ENCODE measurements around the gene FAM184A. TPM values are rescaled to one million over a fixed set of nuclear protein-coding genes. Genes with fewer than 3 reads are reported as not detected.

The FAM184A gene
- total and polyA plus RNA-seq, 2 experiments from 2014 or later: 4.8 to 13.7 TPM

DNA sequence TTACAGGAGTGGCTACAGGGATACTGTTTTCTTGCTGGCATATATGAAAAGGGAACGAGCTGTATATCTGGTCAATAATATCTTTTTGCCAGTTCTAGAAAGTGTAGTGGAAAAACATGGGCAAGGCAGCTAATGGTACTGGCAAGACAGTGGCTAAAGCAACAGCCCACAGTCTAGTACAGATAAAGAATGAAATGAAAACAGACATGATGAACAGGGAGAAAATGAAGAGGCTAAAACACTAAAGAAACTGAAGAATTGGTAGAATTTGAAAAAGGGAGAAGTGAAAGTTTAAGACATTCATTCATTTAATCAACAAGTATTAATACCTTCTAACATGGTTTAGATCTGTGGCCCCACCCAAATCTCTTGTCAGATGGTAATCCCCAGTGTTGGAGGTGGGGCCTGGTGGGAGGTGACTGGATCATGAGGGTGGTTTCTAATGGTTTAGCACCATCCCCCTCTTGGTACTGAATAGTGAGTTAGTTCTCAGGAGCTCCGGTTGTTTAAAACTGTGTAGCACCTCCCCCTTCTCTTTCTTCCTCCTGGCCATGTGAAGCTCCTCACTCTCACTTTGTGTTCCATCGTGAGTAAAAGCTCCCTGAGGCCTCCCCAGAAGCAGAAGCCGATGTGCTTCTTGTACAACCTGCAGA, 18.1 kb downstream of the FAM184A start:
- TF ChIP-seq, protein P1, sequence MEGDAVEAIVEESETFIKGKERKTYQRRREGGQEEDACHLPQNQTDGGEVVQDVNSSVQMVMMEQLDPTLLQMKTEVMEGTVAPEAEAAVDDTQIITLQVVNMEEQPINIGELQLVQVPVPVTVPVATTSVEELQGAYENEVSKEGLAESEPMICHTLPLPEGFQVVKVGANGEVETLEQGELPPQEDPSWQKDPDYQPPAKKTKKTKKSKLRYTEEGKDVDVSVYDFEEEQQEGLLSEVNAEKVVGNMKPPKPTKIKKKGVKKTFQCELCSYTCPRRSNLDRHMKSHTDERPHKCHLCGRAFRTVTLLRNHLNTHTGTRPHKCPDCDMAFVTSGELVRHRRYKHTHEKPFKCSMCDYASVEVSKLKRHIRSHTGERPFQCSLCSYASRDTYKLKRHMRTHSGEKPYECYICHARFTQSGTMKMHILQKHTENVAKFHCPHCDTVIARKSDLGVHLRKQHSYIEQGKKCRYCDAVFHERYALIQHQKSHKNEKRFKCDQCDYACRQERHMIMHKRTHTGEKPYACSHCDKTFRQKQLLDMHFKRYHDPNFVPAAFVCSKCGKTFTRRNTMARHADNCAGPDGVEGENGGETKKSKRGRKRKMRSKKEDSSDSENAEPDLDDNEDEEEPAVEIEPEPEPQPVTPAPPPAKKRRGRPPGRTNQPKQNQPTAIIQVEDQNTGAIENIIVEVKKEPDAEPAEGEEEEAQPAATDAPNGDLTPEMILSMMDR (IDR thresholded peaks at IDR 0.05; ENCODE audit: low read depth, low read length): no peak
- Histone ChIP-seq H3K27ac (no peak overlapping the region), H3K36me3 (no peaks in the 10 kb centered on the region), H3K27me3 (no peaks in the 10 kb centered on the region), H3K4me3 (no peak overlapping the region), H3K9me3 (ENCODE audit: low read depth) (no peaks in the 10 kb centered on the region), H3K4me1 (ENCODE audit: low read depth) (no peaks in the 10 kb centered on the region)
- no peak for DNase-seq (ENCODE audit: low read depth in 1 of 2, low spot score in 1 of 2)

DNA sequence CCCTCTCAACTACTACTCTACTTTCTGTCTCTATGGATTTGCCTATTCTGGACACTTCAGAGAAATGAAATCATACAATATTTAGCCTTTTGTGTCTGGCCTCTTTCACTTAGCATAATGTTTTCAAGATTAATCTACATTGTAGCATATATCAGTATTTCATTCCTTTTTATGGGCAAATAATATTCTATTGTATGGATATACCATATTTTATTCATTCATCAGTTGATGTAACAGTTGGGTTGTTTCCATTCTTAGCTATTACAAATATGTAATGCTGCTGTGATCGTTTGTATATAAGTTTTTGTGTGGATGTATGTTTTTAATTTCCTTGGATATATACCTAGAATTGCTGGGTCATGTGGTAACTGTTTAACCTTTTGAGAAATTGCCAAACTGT, 23.4 kb downstream of the FAM184A start:
- Histone ChIP-seq H3K27me3 (no peaks in the 10 kb centered on the region), H3K36me3 (no peaks in the 10 kb centered on the region), H3K27ac (no peak overlapping the region), H3K9me3 (ENCODE audit: low read depth) (no peaks in the 10 kb centered on the region), H3K4me1 (ENCODE audit: low read depth) (no peaks in the 10 kb centered on the region), H3K4me3 (no peak overlapping the region)
- TF ChIP-seq, protein P1 (IDR thresholded peaks at IDR 0.05; ENCODE audit: low read depth, low read length): no peak
- DNase-seq (ENCODE audit: low read depth in 1 of 2, low spot score in 1 of 2): no peak

DNA sequence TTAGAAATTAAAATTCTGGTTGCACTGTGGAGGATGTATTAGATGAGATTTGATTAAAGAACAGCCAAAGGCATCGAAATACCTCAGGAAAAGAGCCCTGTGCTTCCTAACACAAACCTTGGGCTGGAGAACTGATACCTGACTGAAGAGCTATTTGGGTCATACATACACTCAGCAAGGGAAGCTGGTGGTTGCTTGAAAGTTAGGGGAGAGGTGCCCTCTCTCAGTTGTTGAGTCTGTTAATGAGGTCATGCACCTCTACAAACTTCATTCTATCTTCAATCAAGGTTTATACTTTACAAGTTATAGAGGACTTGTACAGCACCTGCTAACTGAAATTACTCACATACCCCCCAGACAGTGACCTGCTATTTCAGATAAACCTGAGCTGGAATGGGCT, 25.5 kb downstream of the FAM184A start:
- DNase-seq (ENCODE audit: low read depth in 1 of 2, low spot score in 1 of 2): no peak
- Histone ChIP-seq H3K4me1 (ENCODE audit: low read depth) (no peaks in the 10 kb centered on the region), H3K4me3 (no peak overlapping the region), H3K27ac (no peak overlapping the region), H3K36me3 (no peaks in the 10 kb centered on the region), H3K9me3 (ENCODE audit: low read depth) (no peaks in the 10 kb centered on the region), H3K27me3 (no peaks in the 10 kb centered on the region)
- TF ChIP-seq, protein P1 (IDR thresholded peaks at IDR 0.05; ENCODE audit: low read depth, low read length): no peak

DNA sequence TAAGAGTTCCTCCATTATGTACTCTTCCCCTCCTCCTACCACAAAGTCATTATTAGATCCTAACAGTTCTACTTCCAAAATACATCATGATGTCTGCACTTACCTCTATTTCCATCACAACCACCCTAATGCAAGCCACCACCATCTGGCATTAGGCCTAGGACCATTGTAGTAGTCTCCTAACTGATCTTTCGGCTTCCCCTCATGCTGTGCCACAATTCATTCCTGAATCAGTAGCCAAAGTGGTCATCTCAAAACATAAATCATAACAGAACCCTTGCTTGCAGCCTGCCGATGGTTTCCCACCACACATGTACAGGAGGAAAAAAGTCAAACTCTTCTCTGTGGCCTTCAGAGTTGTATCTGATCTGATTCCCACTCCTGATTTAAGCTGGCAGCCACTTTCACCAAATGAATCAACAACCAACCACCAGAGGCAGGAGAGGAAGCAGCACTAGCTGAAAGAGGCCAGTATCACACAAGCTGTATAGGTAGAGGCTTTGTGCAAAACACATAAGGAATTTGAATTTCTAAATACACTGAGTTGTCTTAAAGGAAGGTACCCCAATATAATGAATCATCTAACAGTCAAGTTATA, 26.1 kb downstream of the FAM184A start:
- TF ChIP-seq, protein P1 (IDR thresholded peaks at IDR 0.05; ENCODE audit: low read depth, low read length): no peak
- H3K4me3 ChIP-seq: no peak overlapping the region
- no peaks in the 10 kb centered on the region for H3K9me3 ChIP-seq (ENCODE audit: low read depth)
- no peak for DNase-seq (ENCODE audit: low read depth in 1 of 2, low spot score in 1 of 2)
- H3K36me3 ChIP-seq: no peaks in the 10 kb centered on the region
- H3K27ac ChIP-seq: no peak overlapping the region
- H3K27me3 ChIP-seq: no peaks in the 10 kb centered on the region
- H3K4me1 ChIP-seq (ENCODE audit: low read depth): no peaks in the 10 kb centered on the region

DNA sequence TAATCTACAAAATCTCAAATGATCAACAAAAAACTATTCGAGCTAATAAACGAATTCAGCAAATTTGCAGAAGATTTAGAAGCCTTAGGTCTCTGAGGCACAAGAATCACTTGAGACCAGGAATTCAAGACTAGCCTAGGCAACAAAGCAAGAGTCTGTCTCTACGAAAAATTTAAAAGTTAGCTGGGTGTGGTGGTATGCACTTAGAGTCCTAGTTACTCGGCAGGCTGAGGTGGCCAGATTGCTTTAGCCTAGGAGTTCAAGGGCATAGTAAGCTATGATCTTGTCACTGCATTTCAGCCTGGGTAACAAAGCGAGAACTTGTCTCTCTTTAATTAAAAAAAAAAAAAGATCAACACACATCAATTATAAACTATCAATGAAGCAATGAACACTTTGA, 34.2 kb downstream of the FAM184A start:
- Histone ChIP-seq H3K27me3 (no peaks in the 10 kb centered on the region), H3K36me3 (no peaks in the 10 kb centered on the region), H3K4me3 (no peak overlapping the region), H3K4me1 (ENCODE audit: low read depth) (peaks cover 10% of the 10 kb centered on the region), H3K27ac (no peak overlapping the region), H3K9me3 (ENCODE audit: low read depth) (no peaks in the 10 kb centered on the region)
- DNase-seq (ENCODE audit: low read depth in 1 of 2, low spot score in 1 of 2): no peak
- TF ChIP-seq, protein P1 (IDR thresholded peaks at IDR 0.05; ENCODE audit: low read depth, low read length): no peak
